GM23248 (cell line): ENCODE measurements around the gene HSBP1.

Experiments
- EZH2 ChIP-seq: fragments of 200-600 bp; sonication (generic); IDR thresholded peaks from 2 replicates; pipeline ENCODE4 v1.6.1; 2018; ENCODE audit warnings: antibody characterized with exemption, mild to moderate bottlenecking; ENCODE audit not compliant: insufficient read depth, poor library complexity, severe bottlenecking
- EZH2phosphoT487 ChIP-seq: fragments of 200-600 bp; sonication (generic); IDR thresholded peaks from 2 replicates; pipeline ENCODE4 v1.6.1; 2018; ENCODE audit warnings: antibody characterized with exemption, moderate library complexity, mild to moderate bottlenecking, low read depth; ENCODE audit not compliant: insufficient read depth

DNA sequence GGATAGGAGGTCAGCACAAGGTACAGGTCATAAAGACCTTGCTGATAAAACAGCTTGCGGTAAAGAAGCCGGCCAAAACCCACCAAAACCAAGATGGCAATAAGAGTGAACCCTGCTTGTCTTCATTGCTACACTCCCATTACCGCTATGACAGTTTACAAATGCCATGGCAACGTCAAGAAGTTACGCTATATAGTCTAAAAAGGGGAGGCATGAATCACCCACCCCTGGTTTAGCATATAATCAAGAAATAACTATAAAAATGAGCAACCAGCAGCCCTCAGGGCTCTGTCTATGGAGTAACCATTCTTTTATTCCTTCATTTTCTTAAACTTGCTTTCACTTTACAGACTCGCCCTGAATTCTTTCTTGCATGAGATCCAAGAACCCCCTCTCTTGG lies 1.0 kb upstream of the HSBP1 start:
- TF ChIP-seq EZH2phosphoT487 (no peak), EZH2 (no peak)
